NCI-H524 (cell line): Measurements from ENCODE around the gene CBLC.

Source experiments
- DNase-seq, 2 experiments: peaks; one replicate each; lab custom pipeline; 2025; lab: John Stamatoyannopoulos, UW

The CBLC gene

GRCh38 chr19:44799627-44800346 is 22.1 kb downstream of the CBLC start:
- DNase-seq, result no peak

GRCh38 chr19:44800461-44800860 is 22.8 kb downstream of the CBLC start:
- peak in 1 of 2 experiments; percentile 57 for DNase-seq

- DNase-seq, result peak in 1 of 2 experiments; percentile 13
These were observed 26.0 kb downstream of the CBLC start for GRCh38 chr19:44803442-44804428.

GRCh38 chr19:44806291-44806690 is 28.6 kb downstream of the CBLC start:
- no peak for DNase-seq

DNA sequence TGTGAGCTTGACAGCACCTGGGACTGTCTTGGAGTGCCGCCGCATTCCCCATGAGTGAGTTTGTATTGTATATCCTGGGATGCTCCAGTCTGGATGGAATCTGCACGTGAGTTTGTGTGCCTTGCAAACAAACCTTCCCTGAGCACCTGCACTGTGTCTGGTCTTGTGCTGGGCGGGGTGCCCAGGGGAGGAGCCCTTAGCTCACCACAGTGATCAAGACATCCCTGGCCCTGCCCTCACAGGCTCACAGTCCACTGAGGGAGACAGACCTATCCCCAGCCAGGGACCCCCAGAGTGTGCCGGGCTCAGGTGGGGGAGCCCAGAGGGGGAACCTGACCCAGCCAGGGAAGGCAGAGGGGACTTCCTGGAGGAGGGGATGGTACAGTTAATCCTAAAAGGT is 29.5 kb downstream of the CBLC start:
- no peak for DNase-seq

GRCh38 chr19:44807652-44808462 is 30.2 kb downstream of the CBLC start:
- no peak for DNase-seq

- DNase-seq, result peak in 1 of 2 experiments; percentile 16
These were observed 31.0 kb downstream of the CBLC start, which contains the start of gene BCAM for GRCh38 chr19:44808463-44809371. Gene BCAM, plus strand, starts transcription at chr19:44809103. Its CDS starts 22 bp downstream, at chr19:44809125.

GRCh38 chr19:44809577-44810233 is 32.0 kb downstream of the CBLC start:
- DNase-seq, result no peak

GRCh38 chr19:44810234-44811121 is 32.8 kb downstream of the CBLC start:
- DNase-seq, result no peak

DNA sequence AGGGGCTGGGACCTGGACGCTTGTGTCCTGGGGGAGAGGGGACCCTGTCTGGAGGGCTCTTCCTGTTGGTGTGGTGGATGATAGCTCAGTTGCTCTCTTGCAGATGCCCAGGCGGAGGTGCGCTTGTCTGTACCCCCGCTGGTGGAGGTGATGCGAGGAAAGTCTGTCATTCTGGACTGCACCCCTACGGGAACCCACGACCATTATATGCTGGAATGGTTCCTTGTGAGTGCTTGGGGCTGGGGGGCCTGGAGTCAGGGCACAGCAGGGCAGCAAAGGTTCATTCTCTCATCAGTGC is 33.4 kb downstream of the CBLC start:
- no peak for DNase-seq

- DNase-seq, result no peak
These were observed 34.5 kb downstream of the CBLC start for GRCh38 chr19:44812142-44812718.

- no peak for DNase-seq
These were observed 35.6 kb downstream of the CBLC start for GRCh38 chr19:44813070-44813840.

DNA sequence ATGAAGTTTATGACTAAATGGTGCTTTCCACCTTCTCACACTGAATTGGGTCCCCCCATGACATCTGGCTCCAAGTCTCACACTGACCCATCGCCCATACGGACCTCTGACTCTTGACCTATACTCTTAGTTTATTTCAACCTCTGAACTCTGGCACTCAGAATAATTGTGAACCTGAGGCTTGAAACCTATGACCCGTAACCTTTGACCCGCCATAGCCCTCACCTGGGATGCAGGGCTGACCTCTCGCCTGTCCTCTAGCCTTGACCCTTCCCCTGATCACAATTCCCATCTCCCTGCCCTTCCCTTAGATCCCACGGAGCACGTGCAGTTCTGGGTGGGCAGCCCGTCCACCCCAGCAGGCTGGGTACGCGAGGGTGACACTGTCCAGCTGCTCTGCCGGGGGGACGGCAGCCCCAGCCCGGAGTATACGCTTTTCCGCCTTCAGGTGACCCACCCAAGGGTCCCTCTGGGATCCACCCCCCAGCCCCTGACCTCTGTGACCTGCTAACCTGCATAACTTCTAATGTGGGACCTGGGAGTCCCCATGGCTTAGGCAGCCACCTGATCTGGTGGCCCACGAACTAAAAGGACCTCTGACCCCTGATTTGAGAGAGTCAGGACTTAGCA is 36.3 kb downstream of the CBLC start:
- no peak for DNase-seq

- no peak for DNase-seq
These were observed 36.8 kb downstream of the CBLC start for GRCh38 chr19:44814517-44814916.

DNA sequence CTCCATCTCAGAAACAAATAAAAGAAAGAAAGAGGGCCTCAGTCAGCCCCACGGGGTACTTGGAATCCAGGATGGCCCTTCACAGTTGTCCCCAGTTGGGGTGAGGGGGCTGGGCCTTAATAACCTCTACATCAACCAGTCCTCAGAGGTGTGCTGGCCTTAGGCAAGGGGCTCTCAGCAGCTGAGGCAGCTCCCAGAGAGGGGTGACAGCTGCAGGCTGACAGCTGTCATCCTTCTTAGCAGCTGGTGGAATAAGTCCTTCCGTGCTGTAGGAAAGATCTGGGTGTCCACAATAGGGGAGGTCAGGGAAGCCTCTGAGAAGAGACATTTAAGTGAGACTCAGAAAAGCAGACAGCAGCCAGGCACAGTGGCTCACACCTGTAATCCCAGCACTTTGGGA is 38.6 kb downstream of the CBLC start:
- peak; percentile 91 to 95 for DNase-seq

DNA sequence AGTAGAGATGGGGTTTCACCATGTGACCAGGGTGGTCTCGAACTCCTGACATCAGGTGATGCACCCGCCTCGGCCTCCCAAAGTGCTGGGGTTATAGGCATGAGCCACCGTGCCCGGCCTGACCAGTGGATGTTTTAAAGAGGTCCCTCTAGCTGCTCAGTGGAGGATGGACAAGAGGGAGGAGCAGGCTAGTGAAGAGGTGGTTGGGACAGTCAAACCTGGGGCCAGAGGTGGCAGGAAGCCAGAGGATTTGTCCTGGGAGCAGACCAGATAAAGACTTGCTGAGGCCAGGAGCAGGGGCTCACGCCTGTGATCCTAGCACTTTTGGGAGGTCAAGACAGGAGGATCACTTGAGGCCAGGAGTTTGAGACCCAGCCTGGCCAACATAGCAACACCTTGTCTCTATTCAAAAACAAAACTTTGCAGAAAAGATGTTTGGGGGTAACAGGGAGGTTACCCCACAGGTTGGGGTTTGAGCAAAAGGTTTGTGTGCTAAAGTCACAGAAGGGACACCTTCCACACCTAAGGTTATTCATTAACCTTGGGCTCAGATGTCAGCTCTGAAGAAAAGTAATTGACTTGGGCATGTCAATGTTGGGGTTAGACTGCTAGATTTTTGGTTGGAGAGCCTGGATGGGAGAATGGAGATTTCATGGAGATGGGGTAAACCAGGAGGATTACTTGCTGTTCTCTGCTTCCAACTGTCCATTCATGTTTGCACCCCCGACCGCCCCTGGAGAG is 40.2 kb downstream of the CBLC start:
- DNase-seq, result no peak

DNA sequence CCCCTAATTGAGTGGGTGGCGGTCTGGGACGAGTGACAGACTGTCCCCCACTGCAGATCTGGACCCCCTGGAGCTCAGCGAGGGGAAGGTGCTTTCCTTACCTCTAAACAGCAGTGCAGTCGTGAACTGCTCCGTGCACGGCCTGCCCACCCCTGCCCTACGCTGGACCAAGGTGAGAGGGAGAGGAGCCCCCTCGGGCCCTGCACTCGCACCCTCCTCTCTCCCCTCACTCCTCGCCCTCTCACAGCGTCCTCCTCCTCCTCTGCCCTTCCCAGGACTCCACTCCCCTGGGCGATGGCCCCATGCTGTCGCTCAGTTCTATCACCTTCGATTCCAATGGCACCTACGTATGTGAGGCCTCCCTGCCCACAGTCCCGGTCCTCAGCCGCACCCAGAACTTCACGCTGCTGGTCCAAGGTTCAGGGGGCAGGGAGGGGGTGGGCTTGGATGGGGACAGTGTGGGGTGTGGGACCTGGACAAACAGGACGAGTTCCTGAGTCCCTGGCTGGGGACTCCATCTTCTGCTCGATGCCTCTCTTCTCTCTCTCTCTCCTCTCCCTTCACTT is 40.9 kb downstream of the CBLC start:
- no peak for DNase-seq
